H1 (cell line): ENCODE measurements around the gene ALOX5. TPM values are rescaled to one million over a fixed set of nuclear protein-coding genes. Genes with fewer than 3 reads are reported as not detected.

ENCODE experiments used
- ATF3 ChIP-seq: IDR thresholded peaks from 2 replicates; pipeline ENCODE4 v1.6.1; 2011; ENCODE audit warnings: low read depth, mild to moderate bottlenecking, low read length; ENCODE audit not compliant: insufficient read depth
- CHD2 ChIP-seq: IDR thresholded peaks from 2 replicates; pipeline ENCODE4 v1.6.1; 2012; ENCODE audit warnings: low read length, improper control_type of control experiment
- HDAC2 ChIP-seq, 2 experiments: fragments of 300-600 bp in 1 of 2; sonication (generic) in 1 of 2; IDR thresholded peaks; 2 replicates each; pipeline ENCODE4 v1.6.1; 2011 to 2012; ENCODE audit warnings: low read depth in 2 of 2, low read length in 2 of 2, mild to moderate bottlenecking in 2 of 2, moderate library complexity in 2 of 2, borderline replicate concordance in 1 of 2, inconsistent platforms in 1 of 2
- KDM1A ChIP-seq: fragments of 200-600, 300-600 bp; sonication (generic); IDR thresholded peaks from 2 replicates; pipeline ENCODE4 v1.7.1; 2016; ENCODE audit warnings: mild to moderate bottlenecking, low read length, borderline replicate concordance
- PHF8 ChIP-seq: fragments of 200-600 bp; sonication (generic); conservative IDR thresholded peaks from 2 replicates; pipeline ENCODE4 v1.7.1; 2012; ENCODE audit warnings: low read depth, mild to moderate bottlenecking, inconsistent platforms, low read length, moderate library complexity
- RAD21 ChIP-seq, 2 experiments: IDR thresholded peaks in 1 of 2; conservative IDR thresholded peaks in 1 of 2; 2 replicates each; pipeline ENCODE4 v1.6.1; 2011; ENCODE audit warnings: low read depth in 2 of 2, low read length in 2 of 2, improper control_type of control experiment in 1 of 2, inconsistent platforms in 1 of 2, mild to moderate bottlenecking in 1 of 2, moderate library complexity in 1 of 2
- TAF1 ChIP-seq: IDR thresholded peaks from 2 replicates; pipeline ENCODE4 v1.6.1; 2011; ENCODE audit warnings: mild to moderate bottlenecking, low read depth, low read length
- polyA plus RNA-seq, 7 experiments: library from polyadenylated mRNA; depleted of rRNA in 3 of 7; stranded (reverse) in 5 of 7; unstranded in 2 of 7; fragments of >200 nt in 5 of 7; fragments of 200-250 nt in 2 of 7; gene quantifications; 1 replicate in 5 of 7; 2 replicates in 1 of 7; 4 replicates in 1 of 7; pipeline versions ENCODE4 v1.2.1 to v1.2.3, GENCODE V29; 2011 to 2013; ENCODE audit warnings: missing spikeins in 2 of 7, mixed read lengths in 2 of 7
- total RNA-seq: library from RNA; stranded (reverse); fragmentation: NEBNext Ultra II Directional; extraction: Animal tissue kit (Norgen Biotek cat#: 25700); gene quantifications from 2 replicates; pipeline ENCODE4 v1.2.1, GENCODE V29; 2021

ALOX5 gene
- total and polyA plus RNA-seq, 2 of the 8 experiments (the other 6 are each of a cell fraction or from before 2014, with no cell fraction given): 1.6 to 3.8 TPM

- TF ChIP-seq PHF8 (no peak), CHD2 (no peak), RAD21 (IDR thresholded peaks at IDR 0.05 in 1 of 2, conservative IDR thresholded peaks at IDR 0.05 in 1 of 2; ENCODE audit: low read depth in 2 of 2, low read length in 2 of 2) (no peak), KDM1A (no peak), ATF3 (no peak), TAF1 (no peak), HDAC2 (IDR thresholded peaks at IDR 0.05; ENCODE audit: borderline replicate concordance in 1 of 2, low read depth in 2 of 2, low read length in 2 of 2) (no peak)
These were observed 66.6 kb downstream of the ALOX5 start (continued) for GRCh38 chr10:45440511-45441062.
